GM13976 (cell line): ENCODE measurements around the gene BMERB1.

Experiments
- DNase-seq: peaks from one replicate; pipeline ENCODE4 v3.0.0; 2012; ENCODE audit warnings: low spot score
- CTCF ChIP-seq: IDR thresholded peaks from 2 replicates; pipeline ENCODE4 v1.5.1; 2012; ENCODE audit warnings: borderline replicate concordance, mild to moderate bottlenecking; ENCODE audit not compliant: insufficient read depth; ENCODE audit errors: extremely low read depth, missing control alignments, control extremely low read depth
- in situ Hi-C: fragments of 300-500 bp; cut with MboI; formaldehyde crosslinking; loops from one replicate; pipeline ENCODE4 v1.12.0; 2022; ENCODE audit warnings: low sequenced_read_pairs, mixed read lengths, inconsistent platforms; ENCODE audit not compliant: unreplicated experiment

Gene BMERB1

GRCh38 chr16:15457958-15458357, 23.6 kb downstream of the BMERB1 start:
- TF ChIP-seq CTCF = no peak
- in situ Hi-C loops = no loop called here
- DNase-seq = no peak

- no peak for DNase-seq
- TF ChIP-seq CTCF = no peak
- in situ Hi-C loops = no loop called here
Measured at GRCh38 chr16:15459791-15460190, 25.4 kb downstream of the BMERB1 start.

- TF ChIP-seq CTCF = no peak
- in situ Hi-C loops = no loop called here
- DNase-seq = no peak
Measured at GRCh38 chr16:15460601-15461000, 26.2 kb downstream of the BMERB1 start.

GRCh38 chr16:15461376-15461775, 27.0 kb downstream of the BMERB1 start:
- DNase-seq = no peak
- in situ Hi-C loops = no loop called here
- TF ChIP-seq CTCF = no peak

GRCh38 chr16:15464401-15465186, 30.2 kb downstream of the BMERB1 start:
- in situ Hi-C loops = no loop called here
- DNase-seq = no peak
- no peak for TF ChIP-seq CTCF

- no peak for DNase-seq
- in situ Hi-C loops = no loop called here
- TF ChIP-seq CTCF = no peak
Measured at GRCh38 chr16:15466131-15466530, 31.7 kb downstream of the BMERB1 start.
